A549 (cell line): ENCODE measurements around the gene SLC14A1. TPM values are rescaled to one million over a fixed set of nuclear protein-coding genes. Genes with fewer than 3 reads are reported as not detected.

Experiments
- ATAC-seq, 2 experiments: fragments of 200-7000 bp in 1 of 2; fragments of >200 bp in 1 of 2; cut with Nextera tagmentation in 1 of 2; cut with Tn5 transposase in 1 of 2; 3 replicates each; pipeline versions ENCODE4 v1.8.0 to v1.9.1; 2018 to 2020; ENCODE audit warnings: mild to moderate bottlenecking in 1 of 2, moderate library complexity in 1 of 2
- CTCF ChIA-PET: fragments of 300-600 bp; sonication (Branson Sonifier 250); formaldehyde crosslinking; extraction: SDS; loops from one replicate; lab custom pipeline; 2021; ENCODE audit warnings: antibody characterized with exemption, inconsistent platforms; lab: Yijun Ruan, JAX
- POLR2A ChIA-PET: fragments of 350-600 bp; formaldehyde crosslinking; extraction: SDS; loops from one replicate; lab custom pipeline; 2021; ENCODE audit warnings: antibody characterized with exemption, inconsistent platforms; lab: Yijun Ruan, JAX
- DNase-seq, 2 experiments: peaks; one replicate each; pipeline versions ENCODE4 v3.0.0 to v3.0.0-alpha.2; 2011 to 2016; ENCODE audit warnings: low read depth in 1 of 2, low spot score in 1 of 2
- FAIRE-seq: peaks from 2 replicates; lab custom pipeline; 2011; peaks lifted over from hg19 to GRCh38; lab: Jason Lieb, UNC
- H3K27ac ChIP-seq, 2 experiments: fragments of >200 bp; sonication (Bioruptor Twin); formaldehyde crosslinking; 3 replicates each; pipeline ENCODE4 v1.5.1; 2016 to 2017
- H3K4me1 ChIP-seq: fragments of >200 bp; sonication (Bioruptor Twin); formaldehyde crosslinking; 3 replicates; pipeline ENCODE4 v1.6.1; 2016
- H3K4me2 ChIP-seq: fragments of >200 bp; sonication (Bioruptor Twin); formaldehyde crosslinking; 3 replicates; pipeline ENCODE4 v1.6.1; 2016
- H3K4me3 ChIP-seq: fragments of >200 bp; sonication (Bioruptor Twin); formaldehyde crosslinking; 3 replicates; pipeline ENCODE4 v1.5.1; 2016
- H3K9me3 ChIP-seq: fragments of >200 bp; sonication (Bioruptor Twin); formaldehyde crosslinking; 3 replicates; pipeline ENCODE4 v1.6.1; 2016
- ATOH8 ChIP-seq: fragments of 250-450 bp; sonication (Bioruptor Pico); IDR thresholded peaks from 2 replicates; pipeline ENCODE4 v1.5.0; 2020; ENCODE audit warnings: low read depth, mild to moderate bottlenecking, moderate library complexity
- BHLHE40 ChIP-seq: IDR thresholded peaks from 2 replicates; pipeline ENCODE4 v1.6.1; 2012; ENCODE audit warnings: low read depth, low read length, inconsistent platforms
- CBX2 ChIP-seq: fragments of 200-600 bp; sonication (generic); IDR thresholded peaks from 2 replicates; pipeline ENCODE4 v1.6.1; 2016; ENCODE audit warnings: low read depth, mild to moderate bottlenecking, borderline replicate concordance
- CHD2 ChIP-seq: fragments of 150-350 bp; IDR thresholded peaks from 2 replicates; pipeline ENCODE4 v1.6.1; 2014; ENCODE audit warnings: low read length; ENCODE audit not compliant: partially characterized antibody
- CTCF ChIP-seq: fragments of >200 bp; sonication (Bioruptor Twin); formaldehyde crosslinking; IDR thresholded peaks from 3 replicates; pipeline ENCODE4 v1.5.1; 2016
- E2F6 ChIP-seq: IDR thresholded peaks from 2 replicates; pipeline ENCODE4 v1.6.1; 2012; ENCODE audit warnings: low read depth, borderline replicate concordance
- EHF ChIP-seq: fragments of 250-450 bp; sonication (Bioruptor Pico); IDR thresholded peaks from 2 replicates; pipeline ENCODE4 v1.5.0; 2020; ENCODE audit warnings: mild to moderate bottlenecking
- EP300 ChIP-seq, 2 experiments: fragments of >200 bp; sonication (Bioruptor Twin); formaldehyde crosslinking; IDR thresholded peaks; 2 replicates in 1 of 2; 3 replicates in 1 of 2; pipeline ENCODE4 v1.6.1; 2016 to 2017
- FOSL2 ChIP-seq, 2 experiments: fragments of 450-650 bp in 1 of 2; fragments of >200 bp in 1 of 2; sonication (Bioruptor Twin) in 1 of 2; formaldehyde crosslinking; IDR thresholded peaks; 2 replicates each; pipeline versions ENCODE4 v1.5.0 to v1.6.1; 2016 to 2020; ENCODE audit warnings: mild to moderate bottlenecking in 1 of 2, moderate library complexity in 1 of 2
- FOXS1 ChIP-seq: fragments of 250-450 bp; sonication (Bioruptor Pico); IDR thresholded peaks from 2 replicates; pipeline ENCODE4 v1.5.0; 2020; ENCODE audit warnings: mild to moderate bottlenecking, moderate library complexity
- HES2 ChIP-seq: fragments of >200 bp; sonication (Bioruptor Twin); formaldehyde crosslinking; IDR thresholded peaks from 2 replicates; pipeline ENCODE4 v1.6.1; 2016
- HOXA7 ChIP-seq: fragments of 250-450 bp; sonication (Bioruptor Pico); IDR thresholded peaks from 2 replicates; pipeline ENCODE4 v1.5.0; 2020; ENCODE audit warnings: mild to moderate bottlenecking, moderate library complexity
- JUN ChIP-seq, 2 experiments: fragments of >200 bp; sonication (Bioruptor Twin); formaldehyde crosslinking; IDR thresholded peaks; 2 replicates in 1 of 2; 3 replicates in 1 of 2; pipeline ENCODE4 v1.6.1; 2016 to 2017
- JUNB ChIP-seq: fragments of >200 bp; sonication (Bioruptor Twin); formaldehyde crosslinking; IDR thresholded peaks from 2 replicates; pipeline ENCODE4 v1.6.1; 2016
- KDM5A ChIP-seq: fragments of 200-600 bp; sonication (generic); IDR thresholded peaks from 2 replicates; pipeline ENCODE4 v1.6.1; 2016; ENCODE audit warnings: antibody characterized with exemption, mild to moderate bottlenecking
- MAFK ChIP-seq: fragments of 450-650 bp; IDR thresholded peaks from 2 replicates; pipeline ENCODE4 v1.6.1; 2014; ENCODE audit not compliant: partially characterized antibody
- MAX ChIP-seq: IDR thresholded peaks from 2 replicates; pipeline ENCODE4 v1.6.1; 2012
- NFE2L2 ChIP-seq: fragments of 150-350 bp; conservative IDR thresholded peaks from 2 replicates; pipeline ENCODE4 v1.6.1; 2014; ENCODE audit warnings: low read length
- PBX3 ChIP-seq: IDR thresholded peaks from 2 replicates; pipeline ENCODE4 v1.6.1; 2012
- PHF8 ChIP-seq: fragments of 200-600 bp; sonication (generic); IDR thresholded peaks from 2 replicates; pipeline ENCODE4 v1.6.1; 2016; ENCODE audit warnings: low read depth, mild to moderate bottlenecking, antibody characterized with exemption, moderate library complexity, borderline replicate concordance
- POLR2A ChIP-seq: IDR thresholded peaks from 2 replicates; pipeline ENCODE4 v1.6.1; 2012; ENCODE audit warnings: mild to moderate bottlenecking, low read length
- SMC3 ChIP-seq: fragments of >200 bp; sonication (Bioruptor Twin); formaldehyde crosslinking; IDR thresholded peaks from 3 replicates; pipeline ENCODE4 v1.6.1; 2018; ENCODE audit warnings: inconsistent platforms
- SREBF2 ChIP-seq: fragments of 450-650 bp; IDR thresholded peaks from 2 replicates; pipeline ENCODE4 v1.6.1; 2014; ENCODE audit warnings: mild to moderate bottlenecking, moderate library complexity
- TFCP2L1 ChIP-seq: fragments of 250-450 bp; sonication (Bioruptor Pico); IDR thresholded peaks from 2 replicates; pipeline ENCODE4 v1.5.0; 2021; ENCODE audit warnings: mild to moderate bottlenecking
- ZC3H11A ChIP-seq: fragments of 450-650 bp; IDR thresholded peaks from 2 replicates; pipeline ENCODE4 v1.6.1; 2014; ENCODE audit warnings: antibody characterized with exemption, mild to moderate bottlenecking
- ZNF302 ChIP-seq: fragments of 250-450 bp; sonication (Bioruptor Pico); IDR thresholded peaks from 2 replicates; pipeline ENCODE4 v1.9.0; 2021; ENCODE audit warnings: inconsistent platforms, mild to moderate bottlenecking, moderate library complexity
- ZSCAN20 ChIP-seq: fragments of 250-450 bp; sonication (Bioruptor Pico); IDR thresholded peaks from 2 replicates; pipeline ENCODE4 v1.8.0; 2022; ENCODE audit warnings: mild to moderate bottlenecking, moderate library complexity
- WGBS: methylation state at CpG from one replicate; pipeline ENCODE4 v1.1.6; 2017; ENCODE audit errors: missing lambda C conversion rate; 5-methylcytosine and 5-hydroxymethylcytosine counted together
- polyA plus RNA-seq, 4 experiments: library from polyadenylated mRNA; depleted of rRNA in 3 of 4; stranded (reverse); fragments of >200 nt; fragmentation: RNase III in 1 of 4; extraction: RNeasy Plus Mini Kit Qiagen cat#74134 plus additional on column Dnase treatment in 1 of 4; gene quantifications; 2 replicates in 3 of 4; 3 replicates in 1 of 4; pipeline ENCODE4 v1.2.3, GENCODE V29; 2011 to 2017

SLC14A1 gene
- polyA plus RNA-seq, 2 of the 4 experiments (the other 2 are of a cell fraction), result 0.23 TPM; not detected in 1

- no peak for TF ChIP-seq CBX2
- no peak for TF ChIP-seq ZC3H11A
- TF ChIP-seq ATOH8 (CRISPR knock-in tag), result no peak
- TF ChIP-seq ZNF302 (CRISPR knock-in tag), result no peak
- no peak for TF ChIP-seq MAFK
- TF ChIP-seq NFE2L2, result no peak
- TF ChIP-seq HOXA7 (CRISPR knock-in tag), result no peak
- TF ChIP-seq KDM5A, result no peak
- no peak for TF ChIP-seq FOSL2 (IDR thresholded peaks at IDR 0.05)
- no peak for TF ChIP-seq FOSL2 (CRISPR knock-in tag; IDR thresholded peaks at IDR 0.05)
- no peak for TF ChIP-seq EP300 (IDR thresholded peaks at IDR 0.05)
- no peak for TF ChIP-seq ZSCAN20 (CRISPR knock-in tag)
- TF ChIP-seq CTCF, result no peak
- no peak for TF ChIP-seq BHLHE40
- no peak for TF ChIP-seq CHD2
- no peak for TF ChIP-seq TFCP2L1 (CRISPR knock-in tag)
- peak; percentile 92 for TF ChIP-seq MAX
- TF ChIP-seq JUNB, result no peak
- no peak for TF ChIP-seq HES2
- no peak for TF ChIP-seq SREBF2
Observed at GRCh38 chr18:45775241-45775676, 51.3 kb downstream of the SLC14A1 start (continued).

GRCh38 chr18:45775743-45776142 is 51.8 kb downstream of the SLC14A1 start:
- H3K4me3 ChIP-seq, result peak overlapping the region; percentile 62
- no peak for DNase-seq
- H3K9me3 ChIP-seq, result no peaks in the 10 kb centered on the region
- POLR2A ChIA-PET, result interaction anchor here (1.1 to 1.3 kb wide), 3 partner anchors 27 to 62 kb away, joined by 3 to 10 read pairs (median 4); no protein-coding TSS in a partner anchor
- FAIRE-seq, result no peak
- ATAC-seq, result no peak; a peak in 1 of 6 replicates
- H3K4me1 ChIP-seq, result no peaks in the 10 kb centered on the region; the same call in 2 of the 3 replicates
- H3K27ac ChIP-seq, result peak overlapping the region; percentile 79 to 95
- CTCF ChIA-PET, result interaction anchor here (1.7 kb wide), 1 partner anchor 64 kb away, joined by 6 read pairs; no protein-coding TSS in a partner anchor
- peak overlapping the region; percentile 69 for H3K4me2 ChIP-seq
- WGBS, result 80% methylated on average over 8 of the region's 8 CpGs
- TF ChIP-seq PHF8 (no peak), ATOH8 (CRISPR knock-in tag) (no peak), MAX (no peak), SMC3 (no peak), POLR2A (no peak), CTCF (no peak), FOXS1 (CRISPR knock-in tag) (no peak), E2F6 (no peak), EP300 (IDR thresholded peaks at IDR 0.05) (no peak), EHF (no peak), PBX3 (no peak), JUN (IDR thresholded peaks at IDR 0.05) (no peak), HOXA7 (CRISPR knock-in tag) (no peak), CHD2 (no peak)
